Left ventricle myocardium inferior (tissue), 1 donor: ENCODE measurements around the gene IQGAP2. TPM values are rescaled to one million over a fixed set of nuclear protein-coding genes. Genes with fewer than 3 reads are reported as not detected.

Experiments used
- DNase-seq: peaks from one replicate; pipeline ENCODE4 v3.0.0-alpha.2; 2020
- H3K27ac ChIP-seq: fragments of 200-600 bp; replicated peaks from 2 replicates; pipeline ENCODE4 v1.8.0; 2021
- H3K27me3 ChIP-seq: fragments of 200-600 bp; 2 replicates; pipeline ENCODE4 v1.8.0; 2021; ENCODE audit warnings: low read depth
- H3K36me3 ChIP-seq: fragments of 200-600 bp; 2 replicates; pipeline ENCODE4 v1.8.0; 2021
- H3K4me1 ChIP-seq: fragments of 200-600 bp; 2 replicates; pipeline ENCODE4 v1.8.0; 2021
- H3K4me3 ChIP-seq: fragments of 200-600 bp; 2 replicates; pipeline ENCODE4 v1.8.0; 2021; ENCODE audit warnings: mild to moderate bottlenecking, moderate library complexity
- H3K9me3 ChIP-seq: fragments of 200-600 bp; replicated peaks from 2 replicates; pipeline ENCODE4 v1.8.0; 2021
- intact Hi-C: fragments of 100-400 bp; cut with micrococcal nuclease; formaldehyde crosslinking; loops from one replicate; pipeline ENCODE4 v1.11.0; 2022
- total RNA-seq: library from RNA; stranded (reverse); fragmentation: NEBNext Ultra II Directional; extraction: Animal tissue kit (Norgen Biotek cat#: 25700); gene quantifications from one replicate; pipeline ENCODE4 v1.2.1, GENCODE V29; 2021
- TF ChIP-seq, protein P1 (sequence below): fragments of 200-600 bp; IDR thresholded peaks from 2 replicates; pipeline ENCODE4 v1.8.0; 2021; ENCODE audit warnings: antibody characterized with exemption, mild to moderate bottlenecking, borderline replicate concordance
- donor health status: DM: no; HTN: yes; CAD: no; lungs with severe emphysema.

Gene IQGAP2
- total RNA-seq, 1 donor from 2014 or later: 4.1 TPM

DNA sequence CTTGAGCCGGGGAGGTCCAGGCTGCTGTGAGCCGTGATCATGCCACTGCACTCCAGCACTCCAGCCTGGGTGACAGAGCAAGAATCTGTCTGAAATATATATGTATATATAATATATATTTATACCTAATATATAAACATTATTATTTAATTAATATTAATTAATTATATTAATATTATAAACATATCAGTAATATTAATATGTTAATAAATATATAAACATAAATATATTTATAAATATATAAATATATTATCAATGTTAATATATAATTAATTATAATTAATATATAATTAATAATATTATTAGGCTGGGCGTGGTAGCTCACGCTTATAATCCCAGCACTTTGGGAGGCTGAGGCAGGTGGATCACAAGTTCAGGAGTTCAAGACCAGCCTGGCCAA, 354.0 kb downstream of the IQGAP2 start:
- H3K4me1 ChIP-seq: no peaks in the 10 kb centered on the region
- H3K27me3 ChIP-seq: peaks cover 9% of the 10 kb centered on the region
- no peak for DNase-seq
- intact Hi-C loops: no loop called here
- H3K9me3 ChIP-seq: no peaks in the 10 kb centered on the region
- H3K27ac ChIP-seq: no peak overlapping the region
- H3K4me3 ChIP-seq: no peak overlapping the region
- TF ChIP-seq, protein P1, sequence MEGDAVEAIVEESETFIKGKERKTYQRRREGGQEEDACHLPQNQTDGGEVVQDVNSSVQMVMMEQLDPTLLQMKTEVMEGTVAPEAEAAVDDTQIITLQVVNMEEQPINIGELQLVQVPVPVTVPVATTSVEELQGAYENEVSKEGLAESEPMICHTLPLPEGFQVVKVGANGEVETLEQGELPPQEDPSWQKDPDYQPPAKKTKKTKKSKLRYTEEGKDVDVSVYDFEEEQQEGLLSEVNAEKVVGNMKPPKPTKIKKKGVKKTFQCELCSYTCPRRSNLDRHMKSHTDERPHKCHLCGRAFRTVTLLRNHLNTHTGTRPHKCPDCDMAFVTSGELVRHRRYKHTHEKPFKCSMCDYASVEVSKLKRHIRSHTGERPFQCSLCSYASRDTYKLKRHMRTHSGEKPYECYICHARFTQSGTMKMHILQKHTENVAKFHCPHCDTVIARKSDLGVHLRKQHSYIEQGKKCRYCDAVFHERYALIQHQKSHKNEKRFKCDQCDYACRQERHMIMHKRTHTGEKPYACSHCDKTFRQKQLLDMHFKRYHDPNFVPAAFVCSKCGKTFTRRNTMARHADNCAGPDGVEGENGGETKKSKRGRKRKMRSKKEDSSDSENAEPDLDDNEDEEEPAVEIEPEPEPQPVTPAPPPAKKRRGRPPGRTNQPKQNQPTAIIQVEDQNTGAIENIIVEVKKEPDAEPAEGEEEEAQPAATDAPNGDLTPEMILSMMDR: no peak
- no peaks in the 10 kb centered on the region for H3K36me3 ChIP-seq

Other genes with a start within 250 kb of the IQGAP2 start
- gene F2RL2, start 220.1 kb downstream of the IQGAP2 start, total RNA-seq: 0.22 TPM